PC-3 (cell line): Measurements from ENCODE around the gene CMTM1. TPM values are rescaled to one million over a fixed set of nuclear protein-coding genes. Genes with fewer than 3 reads are reported as not detected.

Source experiments
- ATAC-seq: fragments of 200-7000 bp; cut with Tn5 transposase; 2 replicates; pipeline ENCODE4 v1.9.1; 2020; ENCODE audit warnings: mild to moderate bottlenecking, moderate library complexity
- BruUV-seq: library from RNA; stranded (reverse); fragments of 400-500 nt; replicated peaks from 2 replicates; lab custom pipeline; 2021; lab: Mats Ljungman, UMichigan
- CTCF ChIA-PET: fragments of 300-600 bp; sonication (Branson Sonifier 250); formaldehyde crosslinking; loops from one replicate; lab custom pipeline; 2022; ENCODE audit warnings: antibody characterized with exemption; lab: Charles Lee
- POLR2A ChIA-PET: fragments of 300-600 bp; sonication (Branson Sonifier 250); formaldehyde crosslinking; loops from one replicate; lab custom pipeline; 2022; ENCODE audit warnings: antibody characterized with exemption; ENCODE audit not compliant: unreplicated experiment; lab: Charles Lee
- DNase-seq: peaks from one replicate; pipeline ENCODE4 v3.0.0-alpha.2; 2015
- H2AFZ ChIP-seq: fragments of 300-600 bp; sonication (generic); 2 replicates; pipeline ENCODE4 v1.6.0; 2016; ENCODE audit warnings: antibody characterized with exemption, low read length
- H3F3A ChIP-seq: fragments of 300-600 bp; sonication (generic); one replicate; pipeline ENCODE4 v1.6.0; 2017; ENCODE audit warnings: antibody characterized with exemption, low read length, control low read depth, mild to moderate bottlenecking; ENCODE audit not compliant: unreplicated experiment
- H3K27ac ChIP-seq: fragments of 300-600 bp; sonication (generic); 2 replicates; pipeline ENCODE4 v1.5.1; 2016; ENCODE audit warnings: mild to moderate bottlenecking, low read length
- H3K27me3 ChIP-seq: fragments of 300-600 bp; sonication (generic); 2 replicates; pipeline ENCODE4 v1.6.1; 2016; ENCODE audit warnings: low read length, mixed read lengths
- H3K36me3 ChIP-seq: fragments of 300-600 bp; sonication (generic); 2 replicates; pipeline ENCODE4 v1.6.1; 2016; ENCODE audit warnings: low read depth, mixed run types, low read length, mixed read lengths
- H3K4me1 ChIP-seq: fragments of 300-600 bp; sonication (generic); 2 replicates; pipeline ENCODE4 v1.5.1; 2016; ENCODE audit warnings: low read length; ENCODE audit not compliant: insufficient read depth
- H3K4me2 ChIP-seq: fragments of 300-600 bp; sonication (generic); 2 replicates; pipeline ENCODE4 v1.6.0; 2016; ENCODE audit warnings: low read length
- H3K4me3 ChIP-seq: fragments of 300-600 bp; sonication (generic); 2 replicates; pipeline ENCODE4 v1.5.1; 2016; ENCODE audit warnings: mild to moderate bottlenecking, low read length, mixed read lengths
- H3K79me2 ChIP-seq: fragments of 300-600 bp; sonication (generic); 2 replicates; pipeline ENCODE4 v1.6.1; 2017; ENCODE audit warnings: low read length, mixed read lengths
- H3K9ac ChIP-seq: fragments of 300-600 bp; sonication (generic); 2 replicates; pipeline ENCODE4 v1.6.0; 2016; ENCODE audit warnings: mild to moderate bottlenecking, low read length
- H3K9me2 ChIP-seq: fragments of 300-600 bp; sonication (generic); replicated peaks from 2 replicates; pipeline ENCODE4 v1.6.1; 2016; ENCODE audit warnings: mixed run types, low read length, mixed read lengths
- H3K9me3 ChIP-seq: fragments of 300-600 bp; sonication (generic); 2 replicates; pipeline ENCODE4 v1.6.1; 2016; ENCODE audit warnings: low read length, mixed read lengths
- H4K20me1 ChIP-seq: fragments of 300-600 bp; sonication (generic); 2 replicates; pipeline ENCODE4 v1.6.1; 2016; ENCODE audit warnings: low read length, mixed read lengths
- CTCF ChIP-seq: fragments of 300-600 bp; sonication (generic); conservative IDR thresholded peaks from 2 replicates; pipeline ENCODE4 v1.5.1; 2017; ENCODE audit warnings: antibody characterized with exemption, low read depth, mild to moderate bottlenecking, low read length
- EZH2 ChIP-seq: fragments of 300-600 bp; sonication (generic); IDR thresholded peaks from one replicate; pipeline ENCODE4 v1.6.1; 2017; ENCODE audit warnings: antibody characterized with exemption, mild to moderate bottlenecking, low read length; ENCODE audit not compliant: unreplicated experiment
- EZH2phosphoT487 ChIP-seq: fragments of 300-600 bp; sonication (generic); IDR thresholded peaks from 2 replicates; pipeline ENCODE4 v1.6.1; 2018; ENCODE audit warnings: mild to moderate bottlenecking, antibody characterized with exemption, low read length, borderline replicate concordance
- intact Hi-C: fragments of 100-400 bp; cut with micrococcal nuclease; formaldehyde crosslinking; loops from 2 replicates; pipeline ENCODE4 v1.9.0; 2023
- total RNA-seq: library from RNA; depleted of rRNA; stranded (reverse); fragments of >200 nt; gene quantifications from 2 replicates; pipeline ENCODE4 v1.2.3, GENCODE V29; 2014

CMTM1 gene
- total RNA-seq, 1 experiment from 2014 or later, result 1.4 TPM

- BruUV-seq, result no TSS peak
- Histone ChIP-seq H3K36me3 (no peaks in the 10 kb centered on the region), H2AFZ (peak within 1 kb of the TSS; percentile 68), H4K20me1 (no peaks in the 10 kb centered on the region), H3K4me3 (peak within 1 kb of the TSS; percentile 72), H3K9ac (peak within 1 kb of the TSS; percentile 69), H3K9me3 (no peaks in the 10 kb centered on the region), H3K27ac (no peak within 1 kb of the TSS), H3K27me3 (no peaks in the 10 kb centered on the region), H3F3A (no peaks in the 10 kb centered on the region), H3K4me1 (peaks cover 6% of the 10 kb centered on the region; the same call in 1 of the 2 replicates), H3K4me2 (peak within 1 kb of the TSS; percentile 79), H3K79me2 (no peaks in the 10 kb centered on the region), H3K9me2 (no peaks in the 10 kb centered on the region)
- peak; percentile 57 for TF ChIP-seq CTCF
- TF ChIP-seq EZH2phosphoT487, result no peak
- TF ChIP-seq EZH2, result no peak
- CTCF ChIA-PET, result interaction anchor here (0.5 kb wide), 1 partner anchor 1041 kb away, joined by 7 read pairs; no protein-coding TSS in a partner anchor
- intact Hi-C loops, result loop anchor here (2.0 to 10.0 kb wide), 4 partner anchors 42 to 268 kb away; partner anchors contain the start of gene CMTM4
- POLR2A ChIA-PET, result interaction anchor here (0.7 kb wide), 1 partner anchor 92 kb away, joined by 13 read pairs; no protein-coding TSS in a partner anchor
- DNase-seq, result peak; percentile 40
- peak; percentile 68 for ATAC-seq
Observed at GRCh38 chr16:66604376-66605176, 38.3 kb downstream of the CMTM1 start, which contains the start of gene CMTM3. TSS of gene CMTM3 (plus strand) at chr16:66604704. CDS start at chr16:66604806, 102 bp downstream.

- H3K79me2 ChIP-seq, result no peaks in the 10 kb centered on the region
- peak overlapping the region; percentile 68 for H2AFZ ChIP-seq
- ChIA-PET POLR2A (interaction anchor here (0.7 kb wide), 1 partner anchor 93 kb away, joined by 13 read pairs; no protein-coding TSS in a partner anchor), CTCF (interaction anchor here (0.5 to 1.1 kb wide), 2 partner anchors 13 to 1042 kb away, joined by 4 to 7 read pairs; no protein-coding TSS in a partner anchor)
- H3K4me1 ChIP-seq, result peaks cover 6% of the 10 kb centered on the region; the same call in 1 of the 2 replicates
- peak overlapping the region; percentile 72 for H3K4me3 ChIP-seq
- intact Hi-C loops, result loop anchor here (2.0 to 10.0 kb wide), 4 partner anchors 43 to 267 kb away; partner anchors contain the start of gene CMTM4
- H3K36me3 ChIP-seq, result no peaks in the 10 kb centered on the region
- peak overlapping the region; percentile 79 for H3K4me2 ChIP-seq
- TSS peak; percentile 61 for BruUV-seq
- ATAC-seq (peak; percentile 55), DNase-seq (peak; percentile 27)
- H3F3A ChIP-seq, result no peaks in the 10 kb centered on the region
- no peak for TF ChIP-seq EZH2phosphoT487
- no peak; the same call in 1 of the 2 replicates for TF ChIP-seq CTCF
- no peak for TF ChIP-seq EZH2
- no peak overlapping the region for H3K27ac ChIP-seq
- H4K20me1 ChIP-seq, result no peaks in the 10 kb centered on the region
- H3K9me3 ChIP-seq, result no peaks in the 10 kb centered on the region
- peak overlapping the region; percentile 69 for H3K9ac ChIP-seq
- H3K27me3 ChIP-seq, result no peaks in the 10 kb centered on the region
- no peaks in the 10 kb centered on the region for H3K9me2 ChIP-seq
Observed at GRCh38 chr16:66605177-66605978, 39.1 kb downstream of the CMTM1 start.
